HepG2 (cell line): ENCODE measurements around the gene MIA. TPM values are rescaled to one million over a fixed set of nuclear protein-coding genes. Genes with fewer than 3 reads are reported as not detected.

Source experiments
- ATAC-seq: fragments of 200-7000 bp; cut with Tn5 transposase; 3 replicates; pipeline ENCODE4 v1.9.1; 2020; ENCODE audit warnings: mild to moderate bottlenecking, moderate library complexity
- BruUV-seq: library from RNA; stranded (reverse); fragments of 400-500 nt; replicated peaks from 2 replicates; lab custom pipeline; 2021; lab: Mats Ljungman, UMichigan
- CTCF ChIA-PET: fragments of 300-600 bp; formaldehyde crosslinking; extraction: SDS; loops from one replicate; lab custom pipeline; 2021; ENCODE audit warnings: low total read pairs, inconsistent platforms, low intra/inter-chr PET ratio; lab: Yijun Ruan, JAX
- POLR2A ChIA-PET: fragments of 350-600 bp; sonication (Branson Sonifier 250); formaldehyde crosslinking; loops from one replicate; lab custom pipeline; 2020; ENCODE audit warnings: antibody characterized with exemption, inconsistent platforms; lab: Yijun Ruan, JAX
- DNase-seq: peaks from one replicate; pipeline ENCODE4 v3.0.0-alpha.2; 2015; ENCODE audit warnings: low spot score
- FAIRE-seq: peaks from 3 replicates; lab custom pipeline; 2011; peaks lifted over from hg19 to GRCh38; lab: Jason Lieb, UNC
- H2AFZ ChIP-seq: one replicate; pipeline ENCODE4 v1.6.1; 2011; ENCODE audit warnings: low read length, inconsistent platforms
- H3K27ac ChIP-seq: fragments of 300-600 bp; 3 replicates; pipeline ENCODE4 v1.8.0; 2011; ENCODE audit warnings: mixed run types, mild to moderate bottlenecking, mixed read lengths, low read length, inconsistent platforms; ENCODE audit not compliant: insufficient read depth; ENCODE audit errors: extremely low read length
- H3K27me3 ChIP-seq, 2 experiments: fragments of 200-600 bp in 1 of 2; 2 replicates in 1 of 2; 3 replicates in 1 of 2; pipeline versions ENCODE4 v1.6.0 to v1.8.0; 2011; ENCODE audit warnings: low read length in 2 of 2, mild to moderate bottlenecking in 2 of 2, moderate library complexity in 2 of 2, inconsistent platforms in 1 of 2; ENCODE audit not compliant: insufficient read depth in 2 of 2, control insufficient read depth in 1 of 2
- H3K36me3 ChIP-seq, 2 experiments: fragments of 200-600 bp in 1 of 2; replicated peaks in 1 of 2; 2 replicates in 1 of 2; 3 replicates in 1 of 2; pipeline versions ENCODE4 v1.5.1 to v1.8.0; 2011; ENCODE audit warnings: low read length in 2 of 2, inconsistent platforms in 1 of 2; ENCODE audit not compliant: insufficient read depth in 2 of 2, control insufficient read depth in 1 of 2
- H3K4me1 ChIP-seq: 2 replicates; pipeline ENCODE4 v1.5.1; 2012; ENCODE audit warnings: low read length, inconsistent platforms; ENCODE audit not compliant: insufficient read depth
- H3K4me2 ChIP-seq: 2 replicates; pipeline ENCODE4 v1.6.0; 2011; ENCODE audit warnings: low read depth, low read length, inconsistent platforms
- H3K4me3 ChIP-seq, 3 experiments: fragments of 200-600 bp in 1 of 3; sonication (generic), shearing (Covaris generic) in 1 of 3; replicated peaks in 1 of 3; 2 replicates each; pipeline ENCODE4 v1.5.1; 2011 to 2016; ENCODE audit warnings: low read length in 3 of 3, inconsistent platforms in 2 of 3, low read depth in 2 of 3, mild to moderate bottlenecking in 2 of 3, control low read depth in 1 of 3, mixed read lengths in 1 of 3; ENCODE audit not compliant: insufficient read depth in 1 of 3
- H3K79me2 ChIP-seq: one replicate; pipeline ENCODE4 v1.6.1; 2011; ENCODE audit warnings: low read length, inconsistent platforms; ENCODE audit not compliant: insufficient read depth
- H3K9ac ChIP-seq: 2 replicates; pipeline ENCODE4 v1.6.0; 2011; ENCODE audit warnings: mild to moderate bottlenecking, low read depth, low read length, inconsistent platforms; ENCODE audit not compliant: insufficient read depth
- H3K9me3 ChIP-seq: 2 replicates; pipeline ENCODE4 v1.5.1; 2012; ENCODE audit warnings: mild to moderate bottlenecking, low read length
- H4K20me1 ChIP-seq: 2 replicates; pipeline ENCODE4 v1.6.0; 2011; ENCODE audit warnings: inconsistent platforms, mild to moderate bottlenecking, low read length, moderate library complexity; ENCODE audit not compliant: insufficient read depth
- AKAP8 ChIP-seq: sonication (generic); formaldehyde crosslinking; IDR thresholded peaks from 2 replicates; pipeline ENCODE4 v1.5.1; 2020; ENCODE audit warnings: mild to moderate bottlenecking, missing genetic modification reagents
- CEBPB ChIP-seq: IDR thresholded peaks from 2 replicates; pipeline ENCODE4 v1.6.1; 2011; ENCODE audit warnings: low read depth, low read length, improper control_type of control experiment, borderline replicate concordance
- KLF15 ChIP-seq: sonication (generic); formaldehyde crosslinking; IDR thresholded peaks from 2 replicates; pipeline ENCODE4 v1.8.1; 2023; ENCODE audit warnings: borderline replicate concordance, mild to moderate bottlenecking, inconsistent platforms, missing genetic modification reagents, mixed read lengths
- MAFF ChIP-seq: IDR thresholded peaks from 2 replicates; pipeline ENCODE4 v1.6.1; 2011; ENCODE audit warnings: low read depth, low read length, improper control_type of control experiment
- PBX2 ChIP-seq: IDR thresholded peaks from 2 replicates; pipeline ENCODE4 v1.6.1; 2016; ENCODE audit warnings: control low read depth
- SETDB1 ChIP-seq: sonication (generic); formaldehyde crosslinking; IDR thresholded peaks from 2 replicates; pipeline ENCODE4 v1.5.1; 2020; ENCODE audit warnings: missing genetic modification reagents, mild to moderate bottlenecking, borderline replicate concordance
- ZKSCAN5 ChIP-seq: sonication (generic); formaldehyde crosslinking; IDR thresholded peaks from 2 replicates; pipeline ENCODE4 v1.5.1; 2020; ENCODE audit warnings: mild to moderate bottlenecking, missing genetic modification reagents
- ZNF704 ChIP-seq: sonication (generic); formaldehyde crosslinking; IDR thresholded peaks from 2 replicates; pipeline ENCODE4 v1.8.1; 2023; ENCODE audit warnings: mild to moderate bottlenecking, inconsistent platforms, moderate library complexity, missing genetic modification reagents, borderline replicate concordance
- WGBS: methylation state at CpG from one replicate; pipeline ENCODE4 v1.1.6; 2017; ENCODE audit warnings: low lambda C conversion rate; 5-methylcytosine and 5-hydroxymethylcytosine counted together
- in situ Hi-C: cut with HindIII; loops from 2 replicates; pipeline ENCODE4 v1.10.0; 2017; ENCODE audit warnings: low pct_unique_long_range_greater_than_20kb; ENCODE audit not compliant: extremely low pct_ligation_motif_present
- intact Hi-C: fragments of 100-400 bp; cut with micrococcal nuclease; formaldehyde crosslinking; loops from one replicate; pipeline ENCODE4 v1.10.0; 2022; ENCODE audit not compliant: unreplicated experiment
- polyA plus RNA-seq, 8 experiments: library from polyadenylated mRNA; depleted of rRNA in 3 of 8; stranded (reverse) in 7 of 8; unstranded in 1 of 8; fragments of >200 nt; fragmentation: Illumina TruSeq in 4 of 8; extraction: Trizol in 4 of 8; gene quantifications; 2 replicates each; pipeline versions ENCODE4 v1.2.1 to v1.2.3, GENCODE V29; 2011 to 2016; ENCODE audit warnings: low read depth in 4 of 8, missing spikeins in 1 of 8, mixed read lengths in 1 of 8; ENCODE audit not compliant: insufficient read depth in 1 of 8
- total RNA-seq, 5 experiments: library from RNA; depleted of rRNA; stranded (reverse); fragments of >200 nt; fragmentation: Illumina TruSeq; extraction: Trizol; gene quantifications; 2 replicates each; pipeline ENCODE4 v1.2.3, GENCODE V29; 2016; ENCODE audit warnings: low read depth in 1 of 5
- TF ChIP-seq, protein P1 (sequence below): sonication (generic); formaldehyde crosslinking; IDR thresholded peaks from 2 replicates; pipeline ENCODE4 v1.4.0; 2020; ENCODE audit warnings: missing genetic modification reagents
- TF ChIP-seq, protein P2 (sequence below): sonication (generic); formaldehyde crosslinking; IDR thresholded peaks from 2 replicates; pipeline ENCODE4 v1.8.1; 2022; ENCODE audit warnings: low read depth, mild to moderate bottlenecking, missing genetic modification reagents
- TF ChIP-seq, protein P3 (sequence below): sonication (generic); formaldehyde crosslinking; IDR thresholded peaks from 2 replicates; pipeline ENCODE4 v1.4.0; 2020; ENCODE audit warnings: missing genetic modification reagents, borderline replicate concordance

Gene MIA
- total and polyA plus RNA-seq, 2 of the 13 experiments (the other 11 are each of a cell fraction or from before 2014, with no cell fraction given) = 0.61 TPM; not detected in 1

DNA sequence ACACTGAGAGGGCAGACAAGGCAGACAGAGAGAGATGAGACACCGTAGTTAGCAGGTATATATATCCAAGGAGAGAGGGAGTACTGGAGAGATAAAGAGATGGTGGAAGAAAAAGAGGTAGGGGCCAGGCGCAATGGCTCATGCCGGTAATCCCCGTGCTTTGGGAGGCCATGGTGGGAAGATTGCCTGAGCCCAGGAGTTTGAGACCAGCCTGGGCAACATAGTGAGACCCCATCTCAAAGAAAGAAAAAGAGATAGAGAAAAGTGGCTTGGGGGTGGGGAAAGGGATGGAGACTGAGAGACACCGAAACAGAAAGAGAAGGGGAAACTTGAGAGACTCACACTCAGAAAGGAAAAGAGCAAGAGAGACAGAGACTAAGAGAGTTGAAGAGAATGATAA is 5.3 kb downstream of the MIA start:
- BruUV-seq = no TSS peak
- Histone ChIP-seq H3K4me3 (no peak overlapping the region), H3K9me3 (no peaks in the 10 kb centered on the region), H3K36me3 (no peaks in the 10 kb centered on the region), H3K27me3 (no peaks in the 10 kb centered on the region; a peak in 1 of 5 replicates), H4K20me1 (no peaks in the 10 kb centered on the region), H3K4me1 (peaks cover 22% of the 10 kb centered on the region), H3K79me2 (no peaks in the 10 kb centered on the region), H2AFZ (no peak overlapping the region), H3K4me2 (no peak overlapping the region), H3K9ac (no peak overlapping the region), H3K27ac (no peak overlapping the region)
- 94% methylated on average over 5 of the region's 5 CpGs for WGBS
- intact Hi-C loops (no loop called here), in situ Hi-C loops (no loop called here)
- DNase-seq (no peak), ATAC-seq (no peak), FAIRE-seq (no peak)
- ChIA-PET POLR2A (no interaction called here), CTCF (no interaction called here)
- TF ChIP-seq KLF15 (CRISPR knock-in tag) (no peak), SETDB1 (CRISPR knock-in tag) (no peak), ZNF704 (no peak), AKAP8 (CRISPR knock-in tag) (no peak), ZKSCAN5 (no peak), MAFF (no peak), CEBPB (no peak), PBX2 (no peak)
- TF ChIP-seq, protein P1, sequence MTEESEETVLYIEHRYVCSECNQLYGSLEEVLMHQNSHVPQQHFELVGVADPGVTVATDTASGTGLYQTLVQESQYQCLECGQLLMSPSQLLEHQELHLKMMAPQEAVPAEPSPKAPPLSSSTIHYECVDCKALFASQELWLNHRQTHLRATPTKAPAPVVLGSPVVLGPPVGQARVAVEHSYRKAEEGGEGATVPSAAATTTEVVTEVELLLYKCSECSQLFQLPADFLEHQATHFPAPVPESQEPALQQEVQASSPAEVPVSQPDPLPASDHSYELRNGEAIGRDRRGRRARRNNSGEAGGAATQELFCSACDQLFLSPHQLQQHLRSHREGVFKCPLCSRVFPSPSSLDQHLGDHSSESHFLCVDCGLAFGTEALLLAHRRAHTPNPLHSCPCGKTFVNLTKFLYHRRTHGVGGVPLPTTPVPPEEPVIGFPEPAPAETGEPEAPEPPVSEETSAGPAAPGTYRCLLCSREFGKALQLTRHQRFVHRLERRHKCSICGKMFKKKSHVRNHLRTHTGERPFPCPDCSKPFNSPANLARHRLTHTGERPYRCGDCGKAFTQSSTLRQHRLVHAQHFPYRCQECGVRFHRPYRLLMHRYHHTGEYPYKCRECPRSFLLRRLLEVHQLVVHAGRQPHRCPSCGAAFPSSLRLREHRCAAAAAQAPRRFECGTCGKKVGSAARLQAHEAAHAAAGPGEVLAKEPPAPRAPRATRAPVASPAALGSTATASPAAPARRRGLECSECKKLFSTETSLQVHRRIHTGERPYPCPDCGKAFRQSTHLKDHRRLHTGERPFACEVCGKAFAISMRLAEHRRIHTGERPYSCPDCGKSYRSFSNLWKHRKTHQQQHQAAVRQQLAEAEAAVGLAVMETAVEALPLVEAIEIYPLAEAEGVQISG (CRISPR knock-in tag) = no peak
- TF ChIP-seq, protein P2, sequence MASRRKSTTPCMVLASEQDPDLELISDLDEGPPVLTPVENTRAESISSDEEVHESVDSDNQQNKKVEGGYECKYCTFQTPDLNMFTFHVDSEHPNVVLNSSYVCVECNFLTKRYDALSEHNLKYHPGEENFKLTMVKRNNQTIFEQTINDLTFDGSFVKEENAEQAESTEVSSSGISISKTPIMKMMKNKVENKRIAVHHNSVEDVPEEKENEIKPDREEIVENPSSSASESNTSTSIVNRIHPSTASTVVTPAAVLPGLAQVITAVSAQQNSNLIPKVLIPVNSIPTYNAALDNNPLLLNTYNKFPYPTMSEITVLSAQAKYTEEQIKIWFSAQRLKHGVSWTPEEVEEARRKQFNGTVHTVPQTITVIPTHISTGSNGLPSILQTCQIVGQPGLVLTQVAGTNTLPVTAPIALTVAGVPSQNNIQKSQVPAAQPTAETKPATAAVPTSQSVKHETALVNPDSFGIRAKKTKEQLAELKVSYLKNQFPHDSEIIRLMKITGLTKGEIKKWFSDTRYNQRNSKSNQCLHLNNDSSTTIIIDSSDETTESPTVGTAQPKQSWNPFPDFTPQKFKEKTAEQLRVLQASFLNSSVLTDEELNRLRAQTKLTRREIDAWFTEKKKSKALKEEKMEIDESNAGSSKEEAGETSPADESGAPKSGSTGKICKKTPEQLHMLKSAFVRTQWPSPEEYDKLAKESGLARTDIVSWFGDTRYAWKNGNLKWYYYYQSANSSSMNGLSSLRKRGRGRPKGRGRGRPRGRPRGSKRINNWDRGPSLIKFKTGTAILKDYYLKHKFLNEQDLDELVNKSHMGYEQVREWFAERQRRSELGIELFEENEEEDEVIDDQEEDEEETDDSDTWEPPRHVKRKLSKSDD = no peak
- TF ChIP-seq, protein P3, sequence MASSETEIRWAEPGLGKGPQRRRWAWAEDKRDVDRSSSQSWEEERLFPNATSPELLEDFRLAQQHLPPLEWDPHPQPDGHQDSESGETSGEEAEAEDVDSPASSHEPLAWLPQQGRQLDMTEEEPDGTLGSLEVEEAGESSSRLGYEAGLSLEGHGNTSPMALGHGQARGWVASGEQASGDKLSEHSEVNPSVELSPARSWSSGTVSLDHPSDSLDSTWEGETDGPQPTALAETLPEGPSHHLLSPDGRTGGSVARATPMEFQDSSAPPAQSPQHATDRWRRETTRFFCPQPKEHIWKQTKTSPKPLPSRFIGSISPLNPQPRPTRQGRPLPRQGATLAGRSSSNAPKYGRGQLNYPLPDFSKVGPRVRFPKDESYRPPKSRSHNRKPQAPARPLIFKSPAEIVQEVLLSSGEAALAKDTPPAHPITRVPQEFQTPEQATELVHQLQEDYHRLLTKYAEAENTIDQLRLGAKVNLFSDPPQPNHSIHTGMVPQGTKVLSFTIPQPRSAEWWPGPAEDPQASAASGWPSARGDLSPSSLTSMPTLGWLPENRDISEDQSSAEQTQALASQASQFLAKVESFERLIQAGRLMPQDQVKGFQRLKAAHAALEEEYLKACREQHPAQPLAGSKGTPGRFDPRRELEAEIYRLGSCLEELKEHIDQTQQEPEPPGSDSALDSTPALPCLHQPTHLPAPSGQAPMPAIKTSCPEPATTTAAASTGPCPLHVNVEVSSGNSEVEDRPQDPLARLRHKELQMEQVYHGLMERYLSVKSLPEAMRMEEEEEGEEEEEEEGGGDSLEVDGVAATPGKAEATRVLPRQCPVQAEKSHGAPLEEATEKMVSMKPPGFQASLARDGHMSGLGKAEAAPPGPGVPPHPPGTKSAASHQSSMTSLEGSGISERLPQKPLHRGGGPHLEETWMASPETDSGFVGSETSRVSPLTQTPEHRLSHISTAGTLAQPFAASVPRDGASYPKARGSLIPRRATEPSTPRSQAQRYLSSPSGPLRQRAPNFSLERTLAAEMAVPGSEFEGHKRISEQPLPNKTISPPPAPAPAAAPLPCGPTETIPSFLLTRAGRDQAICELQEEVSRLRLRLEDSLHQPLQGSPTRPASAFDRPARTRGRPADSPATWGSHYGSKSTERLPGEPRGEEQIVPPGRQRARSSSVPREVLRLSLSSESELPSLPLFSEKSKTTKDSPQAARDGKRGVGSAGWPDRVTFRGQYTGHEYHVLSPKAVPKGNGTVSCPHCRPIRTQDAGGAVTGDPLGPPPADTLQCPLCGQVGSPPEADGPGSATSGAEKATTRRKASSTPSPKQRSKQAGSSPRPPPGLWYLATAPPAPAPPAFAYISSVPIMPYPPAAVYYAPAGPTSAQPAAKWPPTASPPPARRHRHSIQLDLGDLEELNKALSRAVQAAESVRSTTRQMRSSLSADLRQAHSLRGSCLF (CRISPR knock-in tag) = no peak
